IMR-90 (cell line): ENCODE results near the gene COL25A1. TPM values are rescaled to one million over a fixed set of nuclear protein-coding genes. Genes with fewer than 3 reads are reported as not detected.

Source experiments
- ATAC-seq: fragments of 200-7000 bp; cut with Tn5 transposase; 2 replicates; pipeline ENCODE4 v1.9.1; 2020; ENCODE audit warnings: low read depth, mild to moderate bottlenecking, moderate library complexity
- BruUV-seq: library from RNA; stranded (reverse); fragments of 400-500 nt; replicated peaks from 2 replicates; lab custom pipeline; 2021; lab: Mats Ljungman, UMichigan
- CTCF ChIA-PET: fragments of 300-600 bp; formaldehyde crosslinking; extraction: SDS; loops from one replicate; lab custom pipeline; 2021; ENCODE audit warnings: antibody characterized with exemption; lab: Yijun Ruan, JAX
- POLR2A ChIA-PET: fragments of 300-600 bp; sonication (Branson Sonifier 250); formaldehyde crosslinking; loops from one replicate; lab custom pipeline; 2022; ENCODE audit warnings: antibody characterized with exemption; ENCODE audit not compliant: unreplicated experiment; lab: Charles Lee
- DNase-seq: peaks from one replicate; pipeline ENCODE4 v3.0.0; 2013
- H2AFZ ChIP-seq: replicated peaks from 2 replicates; pipeline ENCODE3; 2013; ENCODE audit warnings: low read length, mild to moderate bottlenecking; ENCODE audit not compliant: poor library complexity
- H2AK5ac ChIP-seq: 2 replicates; pipeline ENCODE4 v1.6.1; 2013; ENCODE audit warnings: low read depth, low read length, inconsistent platforms
- H2AK9ac ChIP-seq: replicated peaks from 2 replicates; pipeline ENCODE3; 2013; ENCODE audit warnings: mild to moderate bottlenecking, low read depth, low read length, moderate library complexity; ENCODE audit not compliant: poor library complexity
- H2BK120ac ChIP-seq: 2 replicates; pipeline ENCODE4 v1.6.1; 2013; ENCODE audit warnings: low read depth, low read length, inconsistent platforms
- H2BK15ac ChIP-seq: 3 replicates; pipeline ENCODE4 v1.6.1; 2013; ENCODE audit warnings: low read depth, low read length, inconsistent platforms
- H2BK20ac ChIP-seq: 2 replicates; pipeline ENCODE4 v1.6.1; 2013; ENCODE audit warnings: low read depth, mild to moderate bottlenecking, inconsistent platforms, low read length, moderate library complexity
- H2BK5ac ChIP-seq: 2 replicates; pipeline ENCODE4 v1.6.1; 2013; ENCODE audit warnings: mild to moderate bottlenecking, low read depth, low read length, inconsistent platforms; ENCODE audit not compliant: poor library complexity, severe bottlenecking
- H3K14ac ChIP-seq: replicated peaks from 2 replicates; pipeline ENCODE4 v1.6.1; 2013; ENCODE audit warnings: low read depth, low read length, inconsistent platforms
- H3K18ac ChIP-seq: 2 replicates; pipeline ENCODE4 v1.6.1; 2013; ENCODE audit warnings: low read depth, low read length, control low read depth
- H3K23ac ChIP-seq: 2 replicates; pipeline ENCODE4 v1.6.1; 2013; ENCODE audit warnings: low read depth, low read length, inconsistent platforms
- H3K27ac ChIP-seq: 2 replicates; pipeline ENCODE4 v1.5.1; 2013; ENCODE audit warnings: mild to moderate bottlenecking, control low read depth, low read length; ENCODE audit not compliant: insufficient read depth
- H3K27me3 ChIP-seq: 2 replicates; pipeline ENCODE4 v1.6.1; 2013; ENCODE audit warnings: low read length; ENCODE audit not compliant: control insufficient read depth, insufficient read depth
- H3K36me3 ChIP-seq: 2 replicates; pipeline ENCODE4 v1.6.1; 2013; ENCODE audit warnings: low read length, mixed read lengths; ENCODE audit not compliant: control insufficient read depth, insufficient read depth
- H3K4ac ChIP-seq: 2 replicates; pipeline ENCODE4 v1.6.1; 2013; ENCODE audit warnings: low read depth, low read length, inconsistent platforms
- H3K4me1 ChIP-seq: 2 replicates; pipeline ENCODE4 v1.6.1; 2013; ENCODE audit warnings: low read length, mixed read lengths; ENCODE audit not compliant: control insufficient read depth, insufficient read depth
- H3K4me2 ChIP-seq: 2 replicates; pipeline ENCODE4 v1.6.1; 2013; ENCODE audit warnings: low read depth, mild to moderate bottlenecking, control low read depth, low read length, moderate library complexity
- H3K4me3 ChIP-seq: 2 replicates; pipeline ENCODE4 v1.5.1; 2013; ENCODE audit warnings: low read depth, mild to moderate bottlenecking, control low read depth, low read length, moderate library complexity; ENCODE audit not compliant: insufficient read depth
- H3K56ac ChIP-seq: 2 replicates; pipeline ENCODE4 v1.6.1; 2013; ENCODE audit warnings: low read length, inconsistent platforms; ENCODE audit not compliant: insufficient read depth; ENCODE audit errors: extremely low read depth
- H3K79me1 ChIP-seq, 2 experiments: 2 replicates each; pipeline ENCODE4 v1.6.1; 2013; ENCODE audit warnings: low read length in 2 of 2, inconsistent platforms in 1 of 2, low read depth in 1 of 2
- H3K9ac ChIP-seq: 2 replicates; pipeline ENCODE4 v1.6.1; 2013; ENCODE audit warnings: low read depth, low read length, control low read depth
- H3K9me1 ChIP-seq: 2 replicates; pipeline ENCODE4 v1.6.1; 2013; ENCODE audit warnings: low read length, inconsistent platforms; ENCODE audit not compliant: insufficient read depth
- H3K9me3 ChIP-seq: 2 replicates; pipeline ENCODE4 v1.6.1; 2013; ENCODE audit warnings: low read length; ENCODE audit not compliant: control insufficient read depth, insufficient read depth
- H4K20me1 ChIP-seq: 2 replicates; pipeline ENCODE4 v1.6.1; 2013; ENCODE audit warnings: low read length, inconsistent platforms; ENCODE audit not compliant: insufficient read depth
- H4K5ac ChIP-seq: 2 replicates; pipeline ENCODE4 v1.6.1; 2013; ENCODE audit warnings: mild to moderate bottlenecking, low read depth, low read length, control low read depth
- H4K8ac ChIP-seq, 2 experiments: 2 replicates each; pipeline ENCODE4 v1.6.1; 2013; ENCODE audit warnings: low read depth in 2 of 2, low read length in 2 of 2, control low read depth in 1 of 2, inconsistent platforms in 1 of 2
- H4K91ac ChIP-seq: 2 replicates; pipeline ENCODE4 v1.6.1; 2013; ENCODE audit warnings: low read depth, low read length, inconsistent platforms; ENCODE audit not compliant: insufficient read depth
- BHLHE40 ChIP-seq: fragments of 150-350 bp; IDR thresholded peaks from 2 replicates; pipeline ENCODE4 v1.6.1; 2016; ENCODE audit warnings: mild to moderate bottlenecking, low read depth, low read length
- CEBPB ChIP-seq: IDR thresholded peaks from 2 replicates; pipeline ENCODE4 v1.6.1; 2012; ENCODE audit warnings: low read depth, low read length, improper control_type of control experiment
- CHD1 ChIP-seq: IDR thresholded peaks from 2 replicates; pipeline ENCODE4 v1.6.1; 2012; ENCODE audit warnings: low read depth, low read length, improper control_type of control experiment
- ELK1 ChIP-seq: fragments of 150-350 bp; IDR thresholded peaks from 2 replicates; pipeline ENCODE4 v1.6.1; 2016; ENCODE audit warnings: low read depth, mild to moderate bottlenecking, low read length, moderate library complexity, borderline replicate concordance
- FOS ChIP-seq: fragments of 150-350 bp; IDR thresholded peaks from 2 replicates; pipeline ENCODE4 v1.6.1; 2016; ENCODE audit warnings: low read depth, low read length
- MXI1 ChIP-seq: IDR thresholded peaks from 2 replicates; pipeline ENCODE4 v1.6.1; 2012; ENCODE audit warnings: low read depth, mild to moderate bottlenecking, low read length, moderate library complexity, borderline replicate concordance
- POLR2A ChIP-seq: IDR thresholded peaks from 2 replicates; pipeline ENCODE4 v1.6.1; 2012; ENCODE audit warnings: mild to moderate bottlenecking, low read depth, low read length
- RAD21 ChIP-seq: IDR thresholded peaks from 2 replicates; pipeline ENCODE4 v1.6.1; 2012; ENCODE audit warnings: low read length, improper control_type of control experiment
- SMC3 ChIP-seq: fragments of 150-350 bp; IDR thresholded peaks from 2 replicates; pipeline ENCODE4 v1.6.1; 2016; ENCODE audit warnings: low read depth, mild to moderate bottlenecking, antibody characterized with exemption, low read length, moderate library complexity
- WGBS, 2 experiments: methylation state at CpG; one replicate each; pipeline versions ENCODE4 v1.1.5 to v1.1.7; 2013; ENCODE audit warnings: missing lambda C conversion rate in 2 of 2; ENCODE audit not compliant: insufficient read length in 1 of 2; ENCODE audit errors: extremely low coverage in 2 of 2; 5-methylcytosine and 5-hydroxymethylcytosine counted together
- dilution Hi-C: fragments of 300-500 bp; cut with HindIII; formaldehyde crosslinking; loops from one replicate; pipeline ENCODE4 v1.14.3; 2018; ENCODE audit warnings: low sequenced_read_pairs; ENCODE audit not compliant: unreplicated experiment
- in situ Hi-C: fragments of 300-500 bp; cut with MboI; formaldehyde crosslinking; loops from 3 replicates; pipeline ENCODE4 v1.14.3; 2019; ENCODE audit warnings: low sequenced_read_pairs, inconsistent platforms, mixed read lengths
- intact Hi-C: fragments of 100-400 bp; cut with micrococcal nuclease; formaldehyde crosslinking; loops from 2 replicates; pipeline ENCODE4 v1.10.0; 2022
- polyA plus RNA-seq, 3 experiments: library from polyadenylated mRNA; depleted of rRNA; stranded (reverse); fragments of >200 nt; gene quantifications; 2 replicates each; pipeline ENCODE4 v1.2.3, GENCODE V29; 2012; ENCODE audit warnings: low replicate concordance in 1 of 3
- total RNA-seq: library from RNA; depleted of rRNA; stranded (reverse); fragments of >200 nt; gene quantifications from 2 replicates; pipeline ENCODE4 v1.2.3, GENCODE V29; 2012
- TF ChIP-seq, protein P1 (sequence below): fragments of 150-350 bp; IDR thresholded peaks from 2 replicates; pipeline ENCODE4 v1.6.1; 2017; ENCODE audit warnings: mild to moderate bottlenecking, antibody characterized with exemption, low read length, low read depth
- TF ChIP-seq, protein P2 (sequence below): conservative IDR thresholded peaks from 2 replicates; pipeline ENCODE4 v1.5.1; 2012; ENCODE audit warnings: mild to moderate bottlenecking, low read depth, low read length, improper control_type of control experiment

Gene COL25A1
- total and polyA plus RNA-seq, 2 of the 4 experiments (the other 2 are of a cell fraction): under 0.01 to 0.05 TPM

DNA sequence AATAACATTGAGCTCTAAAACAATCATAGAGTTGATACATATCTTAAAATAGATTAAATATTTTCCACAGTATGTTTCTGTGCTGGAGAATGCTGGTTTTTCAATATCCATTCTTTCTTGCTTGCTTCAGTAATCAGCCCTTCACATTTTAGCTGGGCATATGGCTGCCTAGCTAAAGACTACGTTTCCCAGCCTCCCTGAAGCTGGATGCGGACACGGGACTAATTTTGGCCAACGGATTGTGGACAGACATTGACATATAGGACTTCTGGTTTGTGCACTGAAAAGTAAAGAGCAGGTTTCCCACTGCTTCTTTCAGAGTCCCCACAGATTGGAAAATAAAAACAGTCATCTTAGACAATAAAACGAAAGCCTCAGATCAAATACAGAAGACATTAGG is 97.3 kb downstream of the COL25A1 start:
- Histone ChIP-seq H4K20me1 (no peaks in the 10 kb centered on the region), H2BK5ac (no peak overlapping the region), H3K4me1 (no peaks in the 10 kb centered on the region), H3K9ac (no peak overlapping the region), H3K79me1 (no peaks in the 10 kb centered on the region), H3K23ac (no peak overlapping the region), H2AFZ (no peak overlapping the region), H3K14ac (no peak overlapping the region), H3K27me3 (no peaks in the 10 kb centered on the region; the same call in 1 of the 2 replicates), H4K8ac (no peak overlapping the region), H2AK5ac (no peak overlapping the region), H3K27ac (no peak overlapping the region), H2BK20ac (no peak overlapping the region), H4K5ac (no peak overlapping the region), H3K56ac (no peak overlapping the region), H3K36me3 (no peaks in the 10 kb centered on the region), H2BK15ac (no peak overlapping the region), H2AK9ac (no peak overlapping the region), H4K91ac (no peak overlapping the region), H3K9me3 (no peaks in the 10 kb centered on the region), H2BK120ac (no peak overlapping the region), H3K4me2 (no peak overlapping the region), H3K18ac (no peak overlapping the region), H3K4me3 (no peak overlapping the region), H3K4ac (no peak overlapping the region), H3K9me1 (no peaks in the 10 kb centered on the region)
- DNase-seq: no peak
- ATAC-seq: no peak
- intact Hi-C loops: no loop called here
- WGBS, 2 experiments: 93% methylated on average over 4 of the region's 5 CpGs; no CpG with 5 or more reads in 1 of the 2 experiments
- in situ Hi-C loops: no loop called here
- TF ChIP-seq CEBPB: no peak
- TF ChIP-seq BHLHE40: no peak
- TF ChIP-seq FOS: no peak
- TF ChIP-seq ELK1: no peak
- no peak for TF ChIP-seq POLR2A
- TF ChIP-seq, protein P1, sequence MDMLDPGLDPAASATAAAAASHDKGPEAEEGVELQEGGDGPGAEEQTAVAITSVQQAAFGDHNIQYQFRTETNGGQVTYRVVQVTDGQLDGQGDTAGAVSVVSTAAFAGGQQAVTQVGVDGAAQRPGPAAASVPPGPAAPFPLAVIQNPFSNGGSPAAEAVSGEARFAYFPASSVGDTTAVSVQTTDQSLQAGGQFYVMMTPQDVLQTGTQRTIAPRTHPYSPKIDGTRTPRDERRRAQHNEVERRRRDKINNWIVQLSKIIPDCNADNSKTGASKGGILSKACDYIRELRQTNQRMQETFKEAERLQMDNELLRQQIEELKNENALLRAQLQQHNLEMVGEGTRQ: no peak
- no peak for TF ChIP-seq CHD1
- TF ChIP-seq MXI1: no peak
- TF ChIP-seq RAD21: no peak
- TF ChIP-seq, protein P2, sequence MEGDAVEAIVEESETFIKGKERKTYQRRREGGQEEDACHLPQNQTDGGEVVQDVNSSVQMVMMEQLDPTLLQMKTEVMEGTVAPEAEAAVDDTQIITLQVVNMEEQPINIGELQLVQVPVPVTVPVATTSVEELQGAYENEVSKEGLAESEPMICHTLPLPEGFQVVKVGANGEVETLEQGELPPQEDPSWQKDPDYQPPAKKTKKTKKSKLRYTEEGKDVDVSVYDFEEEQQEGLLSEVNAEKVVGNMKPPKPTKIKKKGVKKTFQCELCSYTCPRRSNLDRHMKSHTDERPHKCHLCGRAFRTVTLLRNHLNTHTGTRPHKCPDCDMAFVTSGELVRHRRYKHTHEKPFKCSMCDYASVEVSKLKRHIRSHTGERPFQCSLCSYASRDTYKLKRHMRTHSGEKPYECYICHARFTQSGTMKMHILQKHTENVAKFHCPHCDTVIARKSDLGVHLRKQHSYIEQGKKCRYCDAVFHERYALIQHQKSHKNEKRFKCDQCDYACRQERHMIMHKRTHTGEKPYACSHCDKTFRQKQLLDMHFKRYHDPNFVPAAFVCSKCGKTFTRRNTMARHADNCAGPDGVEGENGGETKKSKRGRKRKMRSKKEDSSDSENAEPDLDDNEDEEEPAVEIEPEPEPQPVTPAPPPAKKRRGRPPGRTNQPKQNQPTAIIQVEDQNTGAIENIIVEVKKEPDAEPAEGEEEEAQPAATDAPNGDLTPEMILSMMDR: no peak
- TF ChIP-seq SMC3: no peak
- no TSS peak for BruUV-seq
- ChIA-PET CTCF (no interaction called here), POLR2A (no interaction called here)
- dilution Hi-C loops: no loop called here
